ENCODE data around the gene FAM171A1.

Gene FAM171A1

DNA sequence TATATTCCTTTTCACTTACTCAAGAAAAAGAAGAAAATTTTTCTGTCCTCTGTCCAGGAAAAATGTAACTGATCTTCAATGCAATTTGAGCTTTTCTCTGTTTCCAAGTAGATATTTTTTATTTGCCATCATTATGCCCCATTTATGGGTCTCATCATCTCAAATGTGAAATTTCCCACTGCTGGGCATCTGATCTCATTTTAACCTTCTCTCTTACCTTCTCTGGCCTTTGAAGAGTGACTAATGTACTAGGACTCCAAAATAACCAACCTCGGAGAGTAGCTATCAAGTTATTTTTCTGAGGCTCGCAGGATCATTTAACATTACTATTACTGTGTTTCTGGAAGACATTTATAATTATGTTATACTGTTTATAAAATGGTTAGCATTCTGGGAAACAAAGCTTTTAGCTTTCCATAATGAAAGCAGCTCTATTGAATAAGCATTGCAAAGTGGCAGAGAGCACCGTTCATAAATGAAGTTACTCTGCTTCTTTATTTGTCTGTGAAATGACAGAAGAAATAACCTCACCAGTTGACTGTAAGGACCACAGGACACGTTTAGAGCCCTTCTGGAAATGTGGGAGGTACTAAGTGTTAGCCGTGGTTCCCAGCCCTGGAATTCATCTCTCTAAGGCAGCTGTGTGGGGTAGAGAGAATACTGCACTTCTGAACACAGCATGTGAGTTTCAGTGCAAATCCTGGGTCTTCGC is 169.3 kb downstream of the FAM171A1 start:
- no peak for DNase-seq

DNA sequence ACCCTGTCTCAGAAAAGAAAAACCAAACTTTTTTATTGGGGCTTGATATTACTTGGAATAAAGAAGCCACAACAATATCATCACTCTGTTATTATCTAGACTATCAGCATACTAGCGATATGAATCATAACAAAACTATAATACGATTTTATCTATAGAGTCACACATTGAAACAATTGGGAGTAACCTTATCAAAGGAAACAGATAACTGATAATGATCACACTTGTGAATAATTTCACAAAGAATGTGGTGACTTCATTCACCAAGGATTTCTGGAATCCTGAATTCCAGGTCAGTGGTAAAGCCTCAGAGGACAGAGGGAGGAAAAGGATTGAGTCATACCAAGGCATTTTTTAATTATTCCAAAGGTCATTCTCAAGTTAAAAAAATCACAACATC is 170.5 kb downstream of the FAM171A1 start:
- no peak for DNase-seq

- no peak for DNase-seq
Measured at GRCh38 chr10:15197911-15198310, 173.2 kb downstream of the FAM171A1 start.

- DNase-seq: no peak
Measured at GRCh38 chr10:15197276-15197675, 173.8 kb downstream of the FAM171A1 start.

DNA sequence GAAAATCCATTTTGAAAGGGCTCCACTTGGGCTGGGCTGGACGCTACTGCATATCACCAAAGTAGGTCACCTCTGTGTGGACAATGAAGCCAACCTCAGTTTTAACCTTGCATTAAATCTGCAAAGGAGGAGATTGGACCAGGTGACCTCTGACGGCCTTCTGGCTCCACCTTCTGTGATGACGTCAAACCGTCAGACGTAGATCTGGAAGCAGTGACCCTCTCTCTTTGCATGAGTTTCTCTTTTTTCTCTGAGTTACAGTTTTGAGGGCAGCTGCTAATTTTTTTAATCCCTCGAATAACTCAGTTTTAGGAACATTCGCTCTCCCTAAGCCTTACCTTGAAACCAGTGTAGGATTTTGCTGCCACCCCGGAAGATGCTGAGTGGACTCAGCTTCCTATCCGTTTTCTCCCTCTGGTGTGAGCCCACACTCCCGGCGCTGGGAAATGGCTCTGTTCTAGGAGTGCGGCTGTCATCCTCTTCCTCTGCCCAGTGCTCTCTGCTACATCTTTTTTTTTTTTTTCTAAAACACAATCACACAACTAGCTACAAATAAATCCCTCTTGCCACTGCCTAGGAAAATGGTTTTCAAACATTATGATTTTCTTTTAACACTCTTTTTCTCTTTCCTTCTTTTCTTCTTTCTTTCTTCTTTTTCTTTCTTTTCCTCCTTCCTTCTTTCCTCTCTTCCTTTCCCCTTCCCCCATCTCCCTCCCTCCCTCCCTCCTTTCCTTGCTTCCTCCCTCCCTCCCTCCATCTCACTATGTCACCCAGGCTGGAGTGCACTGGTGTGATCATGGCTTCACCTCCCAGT is 174.9 kb downstream of the FAM171A1 start:
- no peak for DNase-seq

DNA sequence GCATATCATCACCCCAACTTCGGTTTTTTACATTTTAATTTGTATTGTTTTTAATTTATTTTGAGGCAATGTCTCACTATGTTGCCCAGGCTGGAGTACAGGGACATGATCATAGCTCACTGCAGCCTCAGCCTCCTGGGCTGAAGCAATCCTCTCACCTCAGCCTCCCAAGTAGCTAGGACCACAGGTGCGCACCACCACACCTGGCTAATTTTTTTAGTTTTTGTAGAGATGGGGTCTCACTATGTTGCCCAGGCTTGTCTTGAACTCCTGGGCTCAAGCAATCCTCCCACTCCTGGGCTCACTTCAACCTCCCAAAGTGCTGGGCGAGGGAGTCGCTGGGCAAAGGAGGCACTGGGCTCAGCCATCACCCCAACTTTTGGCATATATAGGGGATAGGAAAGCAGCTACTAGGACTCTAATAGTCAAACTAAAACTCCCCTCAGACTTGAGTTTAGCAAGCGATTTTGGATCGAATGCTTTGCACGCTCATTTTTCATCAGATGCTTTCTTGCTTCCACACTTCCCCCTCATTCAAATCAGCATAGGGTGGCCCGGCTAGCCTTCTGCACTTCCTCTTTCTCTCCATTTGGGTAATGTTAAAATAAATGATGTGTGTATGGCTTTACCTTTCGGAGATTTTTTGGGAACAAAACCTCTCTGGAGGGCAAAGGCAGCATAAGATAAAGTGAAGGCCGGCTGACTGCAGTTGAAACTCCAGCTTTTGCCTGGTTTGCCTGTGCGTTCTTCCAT is 181.8 kb downstream of the FAM171A1 start:
- no peak for DNase-seq

- DNase-seq: no peak
Measured at GRCh38 chr10:15188603-15189002, 182.5 kb downstream of the FAM171A1 start.

- DNase-seq: no peak
Measured at GRCh38 chr10:15183689-15184481, 187.2 kb downstream of the FAM171A1 start.

GRCh38 chr10:15182540-15183207 is 188.4 kb downstream of the FAM171A1 start:
- DNase-seq: no peak

GRCh38 chr10:15181576-15182156 is 189.4 kb downstream of the FAM171A1 start:
- no peak for DNase-seq

- no peak for DNase-seq
Measured at GRCh38 chr10:15180736-15181135, 190.4 kb downstream of the FAM171A1 start.

GRCh38 chr10:15176269-15176668 is 194.8 kb downstream of the FAM171A1 start:
- no peak for DNase-seq

- DNase-seq: no peak
Measured at GRCh38 chr10:15175587-15175986, 195.5 kb downstream of the FAM171A1 start.

DNA sequence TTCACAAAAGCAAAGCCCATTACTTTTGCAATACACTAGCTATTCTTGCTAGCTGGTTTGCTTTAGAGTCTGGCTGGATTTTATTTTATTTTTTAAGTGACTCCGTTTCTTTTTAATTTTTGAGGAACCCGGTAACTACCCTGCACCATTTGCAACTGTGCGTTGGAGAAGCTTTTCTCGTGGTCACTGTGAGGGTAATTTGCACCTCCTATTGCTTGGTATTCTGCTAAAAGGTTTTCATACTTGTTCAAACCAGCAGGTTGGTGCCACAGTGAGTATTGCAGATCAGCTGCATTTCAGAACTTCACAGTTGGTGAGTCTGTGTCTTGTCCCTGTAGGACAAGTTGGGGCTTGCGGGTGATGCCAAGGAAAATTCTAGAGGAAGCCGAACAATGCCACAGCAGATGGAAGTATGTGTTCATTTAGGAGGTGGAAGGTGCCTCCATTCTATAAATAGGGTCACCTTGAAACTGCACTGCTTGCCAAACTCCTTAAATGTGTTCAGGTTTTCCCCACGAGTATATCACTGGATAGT is 198.7 kb downstream of the FAM171A1 start:
- no peak for DNase-seq

GRCh38 chr10:15169555-15170401 is 201.3 kb downstream of the FAM171A1 start:
- DNase-seq: no peak

- DNase-seq: peak; percentile 88
Measured at GRCh38 chr10:15168786-15169554, 202.1 kb downstream of the FAM171A1 start.

- DNase-seq: peak; percentile 88
Measured at GRCh38 chr10:15168291-15168785, 202.8 kb downstream of the FAM171A1 start, which contains the start of gene NMT2. Gene NMT2 (minus strand): TSS chr10:15168693. CDS start chr10:15168612, 81 bp downstream.

- DNase-seq: no peak
Measured at GRCh38 chr10:15167411-15168290, 203.4 kb downstream of the FAM171A1 start.
